Activated T-cell treated with anti-CD3 and anti-CD28 coated beads, Interleukin-2, amount 50 U/mL, for 4 hours (primary cell): ENCODE data around the gene PPDPF. TPM values are rescaled to one million over a fixed set of nuclear protein-coding genes. Genes with fewer than 3 reads are reported as not detected.
"Not testable (repeated sequence)": the region's sequence is repeated elsewhere in the genome, so short reads cannot be mapped to it uniquely, and the experiment has no call there.

Source experiments
- ATAC-seq, 2 donors: fragments of 200-7000 bp; cut with Tn5 transposase; one replicate each; pipeline ENCODE4 v1.10.0; 2021
- DNase-seq: peaks from one replicate; pipeline ENCODE4 v3.0.0-alpha.2; 2020
- H3K27me3 Mint-ChIP-seq: one replicate; pipeline ENCODE4 v1.8.0; 2021; ENCODE audit warnings: low read depth, mixed read lengths
- H3K36me3 Mint-ChIP-seq: one replicate; pipeline ENCODE4 v1.8.0; 2022; ENCODE audit warnings: mixed read lengths; ENCODE audit not compliant: insufficient read depth
- H3K4me1 Mint-ChIP-seq: one replicate; pipeline ENCODE4 v1.8.0; 2021; ENCODE audit warnings: low read depth, mixed read lengths
- H3K4me3 Mint-ChIP-seq: one replicate; pipeline ENCODE4 v1.8.0; 2021; ENCODE audit warnings: mild to moderate bottlenecking, moderate library complexity, mixed read lengths
- H3K9me3 Mint-ChIP-seq: one replicate; pipeline ENCODE4 v1.8.0; 2021; ENCODE audit warnings: mixed read lengths
- total RNA-seq, 3 donors: library from RNA; stranded (reverse); gene quantifications; one replicate each; pipeline ENCODE4 v1.2.1, GENCODE V29; 2021

PPDPF gene
- total RNA-seq, 3 donors from 2014 or later = 137 to 171 (median 165) TPM

- H3K9me3 Mint-ChIP-seq = peaks cover 9% of the 10 kb centered on the region
- DNase-seq (no peak), ATAC-seq (no peak)
- H3K4me3 Mint-ChIP-seq = no peak overlapping the region
- H3K4me1 Mint-ChIP-seq = peaks cover 3% of the 10 kb centered on the region
- peaks cover 22% of the 10 kb centered on the region for H3K27me3 Mint-ChIP-seq
- H3K36me3 Mint-ChIP-seq = peaks cover 1% of the 10 kb centered on the region
Observed at GRCh38 chr20:63500902-63501817, 19.4 kb upstream of the PPDPF start.

DNA sequence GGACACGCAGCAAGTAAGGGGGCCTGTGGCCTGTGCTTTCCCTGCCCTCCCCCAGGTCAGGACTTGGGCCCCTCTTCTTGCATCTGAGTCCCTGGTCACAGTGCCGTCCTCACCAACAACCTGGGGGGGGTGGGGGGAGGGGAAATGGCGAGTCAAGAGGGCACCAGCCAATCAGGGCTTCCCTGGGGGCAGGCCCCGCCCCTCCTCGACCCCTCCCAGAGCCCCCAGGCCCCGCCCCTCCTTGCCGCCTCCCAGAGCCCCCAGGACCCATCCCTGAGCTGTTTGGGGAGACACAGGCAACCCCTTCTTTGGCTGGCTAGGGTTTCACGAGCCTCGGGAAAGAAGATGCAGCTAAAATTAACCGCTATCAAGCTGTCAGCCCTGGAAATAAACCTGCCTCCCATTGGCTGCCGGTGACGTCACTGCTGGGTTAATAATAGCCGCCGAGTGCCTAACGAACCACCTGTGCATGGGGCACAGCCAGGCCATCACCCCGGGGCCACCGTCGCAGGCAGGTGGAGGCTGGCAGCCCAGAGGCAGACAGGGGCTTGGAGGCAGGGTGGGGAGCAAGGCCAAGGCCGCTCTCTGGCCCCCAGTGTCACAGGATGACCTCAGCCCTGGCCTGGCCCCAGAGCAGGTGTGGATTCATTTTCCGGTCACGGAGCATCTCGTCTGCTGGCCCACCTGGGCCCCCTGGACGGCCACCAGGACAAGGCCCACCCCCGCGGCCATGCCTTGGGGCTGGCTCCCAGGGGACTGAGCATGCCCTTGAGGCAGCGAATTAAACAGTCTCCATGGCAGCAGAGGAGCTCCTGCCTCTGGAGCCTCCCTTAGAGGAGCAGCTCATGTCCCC lies 18.5 kb upstream of the PPDPF start:
- Mint-ChIP-seq H3K36me3 (peaks cover 1% of the 10 kb centered on the region), H3K4me3 (no peak overlapping the region), H3K9me3 (peaks cover 9% of the 10 kb centered on the region), H3K4me1 (peaks cover 3% of the 10 kb centered on the region), H3K27me3 (peaks cover 20% of the 10 kb centered on the region)
- DNase-seq = no peak
- ATAC-seq = no peak

DNA sequence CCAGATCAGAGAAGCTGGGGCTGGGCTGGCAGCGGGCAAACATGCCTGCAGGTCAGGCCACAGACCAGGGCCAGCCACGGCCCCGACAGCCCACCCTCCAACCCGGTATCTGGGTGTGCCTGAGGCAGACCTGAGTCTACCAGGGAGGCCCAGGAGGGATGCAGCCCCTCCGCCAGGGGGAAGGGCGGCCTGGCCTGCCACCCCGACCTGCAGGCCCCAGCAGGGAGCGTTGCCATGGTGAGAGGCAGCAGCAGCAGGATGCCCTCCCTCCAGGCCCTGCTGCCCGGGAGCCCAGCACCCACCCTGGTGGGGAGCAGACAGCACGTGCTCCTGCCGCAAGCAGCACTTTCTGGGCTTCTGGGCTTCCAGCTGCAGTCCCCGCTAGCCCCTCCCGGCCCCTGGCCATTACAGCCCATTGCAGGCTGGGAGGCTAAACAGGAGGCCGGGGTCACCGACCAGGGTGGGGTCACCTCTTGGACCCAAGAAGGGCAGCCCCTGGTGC lies 17.8 kb upstream of the PPDPF start:
- DNase-seq = no peak
- H3K4me1 Mint-ChIP-seq = peaks cover 3% of the 10 kb centered on the region
- H3K9me3 Mint-ChIP-seq = peaks cover 9% of the 10 kb centered on the region
- no peak for ATAC-seq
- peaks cover 1% of the 10 kb centered on the region for H3K36me3 Mint-ChIP-seq
- peaks cover 16% of the 10 kb centered on the region for H3K27me3 Mint-ChIP-seq
- no peak overlapping the region for H3K4me3 Mint-ChIP-seq

DNA sequence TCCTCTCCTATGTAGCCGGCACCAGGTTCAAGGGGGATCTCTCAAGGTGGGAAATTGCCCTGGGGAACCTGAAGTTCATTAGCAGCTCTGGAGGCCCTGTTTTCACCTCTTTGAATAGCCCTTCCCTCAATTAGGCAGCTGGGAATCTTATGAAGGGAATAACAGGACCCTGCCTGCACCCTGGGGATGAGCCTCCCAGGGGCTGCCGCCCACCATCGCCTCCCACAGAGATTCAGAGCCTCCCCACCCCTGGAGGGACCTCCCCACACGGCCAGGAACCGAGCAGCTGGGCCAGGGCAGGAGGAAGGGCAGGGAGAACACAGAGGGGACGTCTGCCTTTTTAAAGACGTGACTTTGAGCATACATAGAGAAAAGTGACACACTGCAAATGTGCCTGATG lies 17.0 kb upstream of the PPDPF start:
- H3K27me3 Mint-ChIP-seq = peaks cover 18% of the 10 kb centered on the region
- H3K36me3 Mint-ChIP-seq = peaks cover 1% of the 10 kb centered on the region
- DNase-seq (no peak), ATAC-seq (no peak)
- peaks cover 9% of the 10 kb centered on the region for H3K9me3 Mint-ChIP-seq
- no peak overlapping the region for H3K4me3 Mint-ChIP-seq
- peaks cover 3% of the 10 kb centered on the region for H3K4me1 Mint-ChIP-seq

GRCh38 chr20:63504642-63505041 lies 15.9 kb upstream of the PPDPF start:
- ATAC-seq (no peak), DNase-seq (no peak)
- Mint-ChIP-seq H3K27me3 (peaks cover 25% of the 10 kb centered on the region), H3K36me3 (peaks cover 1% of the 10 kb centered on the region), H3K4me1 (peaks cover 3% of the 10 kb centered on the region), H3K4me3 (no peak overlapping the region), H3K9me3 (peaks cover 9% of the 10 kb centered on the region)

- Mint-ChIP-seq H3K4me3 (no peak overlapping the region), H3K4me1 (peaks cover 3% of the 10 kb centered on the region), H3K9me3 (peaks cover 9% of the 10 kb centered on the region), H3K36me3 (peaks cover 1% of the 10 kb centered on the region), H3K27me3 (peaks cover 31% of the 10 kb centered on the region)
- ATAC-seq (no peak), DNase-seq (no peak)
Observed at GRCh38 chr20:63505281-63505680, 15.3 kb upstream of the PPDPF start.

DNA sequence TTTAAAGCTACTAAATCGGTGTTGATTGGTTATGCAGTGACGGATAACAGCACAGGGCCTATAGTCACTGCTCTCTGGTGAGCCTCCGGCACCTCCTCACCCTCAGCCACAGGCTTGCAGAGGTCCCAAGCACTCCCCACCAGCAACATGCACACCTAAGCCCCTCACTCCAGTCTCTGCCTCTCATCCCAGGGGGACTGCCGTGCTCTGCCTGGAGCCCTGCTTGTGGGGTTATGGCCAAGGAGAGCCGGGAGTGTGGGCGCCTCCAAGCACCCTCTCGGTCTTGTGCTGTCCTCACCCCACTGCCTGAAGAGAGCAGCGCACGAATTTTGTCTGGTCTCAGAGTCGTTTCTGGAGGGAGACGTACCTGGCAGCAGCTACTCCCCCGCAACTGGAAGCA lies 14.8 kb upstream of the PPDPF start:
- Mint-ChIP-seq H3K4me1 (peaks cover 3% of the 10 kb centered on the region), H3K9me3 (peaks cover 9% of the 10 kb centered on the region), H3K4me3 (no peak overlapping the region), H3K36me3 (peaks cover 1% of the 10 kb centered on the region), H3K27me3 (peaks cover 34% of the 10 kb centered on the region)
- DNase-seq = no peak
- no peak for ATAC-seq

- Mint-ChIP-seq H3K9me3 (peaks cover 9% of the 10 kb centered on the region), H3K27me3 (peaks cover 41% of the 10 kb centered on the region)
Observed at GRCh38 chr20:63507083-63507743, 13.4 kb upstream of the PPDPF start.

DNA sequence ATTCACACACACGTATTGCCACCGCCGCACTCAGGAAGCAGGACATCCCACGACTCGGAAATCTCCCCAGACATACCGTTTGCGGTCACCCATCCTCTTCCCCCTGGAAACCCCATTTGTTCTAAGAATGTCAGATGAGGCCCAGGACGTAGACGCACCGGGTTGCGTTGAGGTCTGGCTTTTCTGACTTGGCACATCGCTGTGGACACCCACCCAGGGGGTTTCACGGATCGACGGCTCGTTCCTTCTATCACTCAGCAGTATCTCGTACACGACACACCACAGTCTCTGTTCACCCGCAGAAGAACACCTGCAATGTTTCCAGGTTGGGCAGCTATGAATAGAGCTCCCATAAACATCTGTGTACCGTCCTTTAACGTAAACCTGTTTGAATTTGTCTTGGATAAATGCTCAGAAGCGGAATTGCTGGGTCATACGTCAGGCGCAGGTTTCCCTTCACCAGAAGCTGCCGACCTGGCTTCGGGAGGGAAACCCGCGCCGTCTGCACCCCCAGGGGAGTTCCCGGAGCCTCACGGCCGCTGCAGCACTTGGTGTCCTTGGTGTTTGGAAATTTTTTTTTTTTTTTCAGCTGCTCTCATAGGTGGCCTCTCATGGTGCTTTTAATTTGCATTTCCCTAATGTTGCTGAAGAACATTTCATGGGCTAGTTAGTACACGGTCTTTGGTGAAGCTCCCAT lies 12.3 kb upstream of the PPDPF start:
- Mint-ChIP-seq H3K4me3 (no peak overlapping the region), H3K4me1 (peaks cover 3% of the 10 kb centered on the region), H3K27me3 (peaks cover 50% of the 10 kb centered on the region), H3K9me3 (peaks cover 9% of the 10 kb centered on the region), H3K36me3 (peaks cover 1% of the 10 kb centered on the region)
- no peak for DNase-seq
- no peak for ATAC-seq

More at GRCh38 chr20:63507083-63507743, 13.4 kb upstream of the PPDPF start:
- ATAC-seq (no peak), DNase-seq (no peak)
- peaks cover 3% of the 10 kb centered on the region for H3K4me1 Mint-ChIP-seq
- H3K4me3 Mint-ChIP-seq = no peak overlapping the region
- H3K36me3 Mint-ChIP-seq = peaks cover 1% of the 10 kb centered on the region

- Mint-ChIP-seq H3K4me3 (no peak overlapping the region), H3K4me1 (peaks cover 3% of the 10 kb centered on the region), H3K27me3 (peaks cover 49% of the 10 kb centered on the region), H3K36me3 (peaks cover under 1% of the 10 kb centered on the region), H3K9me3 (peaks cover 8% of the 10 kb centered on the region)
- DNase-seq (no peak), ATAC-seq (no peak)
Observed at GRCh38 chr20:63509088-63509564, 11.4 kb upstream of the PPDPF start.

- H3K9me3 Mint-ChIP-seq = peaks cover 6% of the 10 kb centered on the region
- H3K27me3 Mint-ChIP-seq = peaks cover 44% of the 10 kb centered on the region
- H3K36me3 Mint-ChIP-seq = no peaks in the 10 kb centered on the region
- no peak overlapping the region for H3K4me3 Mint-ChIP-seq
- DNase-seq (no peak), ATAC-seq (no peak)
- no peaks in the 10 kb centered on the region for H3K4me1 Mint-ChIP-seq
Observed at GRCh38 chr20:63513207-63513606, 7.4 kb upstream of the PPDPF start.

GRCh38 chr20:63514520-63514919 lies 6.0 kb upstream of the PPDPF start:
- peak in 1 of 2 donors; percentile 25 for ATAC-seq
- H3K4me3 Mint-ChIP-seq, DNase-seq, H3K4me1 Mint-ChIP-seq, H3K36me3 Mint-ChIP-seq, H3K9me3 Mint-ChIP-seq: not testable (repeated sequence)
- H3K27me3 Mint-ChIP-seq = peaks cover 36% of the 10 kb centered on the region
